ENCODE measurements around the gene L1CAM. TPM values are rescaled to one million over a fixed set of nuclear protein-coding genes. Genes with fewer than 3 reads are reported as not detected.

L1CAM gene
- total RNA-seq, 2 experiments from 2014 or later = 3.6 to 4.9 TPM

Other genes starting within 250 kb of the L1CAM start
- under 1 TPM in 1 of 2 experiments, not detected in 1; 0.09 TPM for gene DUSP9, start 239.0 kb downstream of the L1CAM start, total RNA-seq
- gene PNCK, start 212.4 kb downstream of the L1CAM start, total RNA-seq = not detected
- 1 to 10 TPM in 1 of 2 experiments, under 1 TPM in 1; 0.93 to 1.1 TPM for gene SLC6A8, start 198.2 kb downstream of the L1CAM start, total RNA-seq
- 100 to 1,000 TPM; 137 to 148 TPM for gene BCAP31, start 161.8 kb downstream of the L1CAM start, total RNA-seq
- 10 to 100 TPM; 10.7 to 18.3 TPM for gene ABCD1, start 161.3 kb downstream of the L1CAM start, total RNA-seq
- gene PLXNB3, start 121.9 kb downstream of the L1CAM start, total RNA-seq = under 1 TPM; 0.42 to 0.50 TPM
- gene SRPK3, start 105.1 kb downstream of the L1CAM start, total RNA-seq = not detected
- 10 to 100 TPM; 69.4 to 72.0 TPM for gene IDH3G, start 91.8 kb downstream of the L1CAM start, total RNA-seq
- gene SSR4, start 91.5 kb downstream of the L1CAM start, total RNA-seq = 100 to 1,000 TPM; 190 to 191 TPM
- gene PDZD4, start 55.6 kb downstream of the L1CAM start, total RNA-seq = under 1 TPM; 0.07 to 0.12 TPM
- not detected for gene AVPR2, start 18.5 kb upstream of the L1CAM start, total RNA-seq
- 100 to 1,000 TPM; 188 to 300 TPM for gene ARHGAP4, start 40.1 kb upstream of the L1CAM start, total RNA-seq
- 100 to 1,000 TPM in 1 of 2 experiments, 10 to 100 TPM in 1; 92.8 to 115 TPM for gene NAA10, start 48.9 kb upstream of the L1CAM start, total RNA-seq
- 1 to 10 TPM; 6.8 to 7.5 TPM for gene RENBP, start 58.5 kb upstream of the L1CAM start, total RNA-seq
- 100 to 1,000 TPM; 136 to 138 TPM for gene HCFC1, start 85.6 kb upstream of the L1CAM start, total RNA-seq
- 10 to 100 TPM in 1 of 2 experiments, 1 to 10 TPM in 1; 8.6 to 10.7 TPM for gene TMEM187, start 86.6 kb upstream of the L1CAM start, total RNA-seq
- gene IRAK1, start 133.7 kb upstream of the L1CAM start, total RNA-seq = 100 to 1,000 TPM; 127 to 148 TPM
- 10 to 100 TPM; 81.1 to 84.5 TPM for gene MECP2, start 211.5 kb upstream of the L1CAM start, total RNA-seq